ENCODE measurements around the gene ARAF. TPM values are rescaled to one million over a fixed set of nuclear protein-coding genes. Genes with fewer than 3 reads are reported as not detected.

The ARAF gene
- total RNA-seq, 1 donor from 2014 or later = 94.2 TPM

GRCh38 chrX:47563801-47564315 is 2.9 kb downstream of the ARAF start:
- intact Hi-C loops (cut with micrococcal nuclease) = loop anchor here (5.0 to 10.0 kb wide), 3 partner anchors 158 to 463 kb away; no protein-coding TSS in a partner anchor

- intact Hi-C loops (cut with micrococcal nuclease) = loop anchor here (5.0 to 10.0 kb wide), 3 partner anchors 158 to 463 kb away; no protein-coding TSS in a partner anchor
Measured at GRCh38 chrX:47564438-47565085, 3.6 kb downstream of the ARAF start.

GRCh38 chrX:47566841-47567240 is 5.8 kb downstream of the ARAF start:
- intact Hi-C loops (cut with micrococcal nuclease) = loop anchor here (10.0 kb wide), 1 partner anchor 188 kb away; no protein-coding TSS in a partner anchor

GRCh38 chrX:47568656-47569295 is 7.8 kb downstream of the ARAF start:
- intact Hi-C loops (cut with micrococcal nuclease) = loop anchor here (10.0 kb wide), 1 partner anchor 186 kb away; no protein-coding TSS in a partner anchor

GRCh38 chrX:47570794-47571193 is 9.8 kb downstream of the ARAF start:
- intact Hi-C loops (cut with micrococcal nuclease) = no loop called here

GRCh38 chrX:47571215-47571614 is 10.2 kb downstream of the ARAF start:
- intact Hi-C loops (cut with micrococcal nuclease) = no loop called here

- intact Hi-C loops (cut with micrococcal nuclease) = no loop called here
Measured at GRCh38 chrX:47571896-47572295, 10.9 kb downstream of the ARAF start.

- intact Hi-C loops (cut with micrococcal nuclease) = no loop called here
Measured at GRCh38 chrX:47572773-47573340, 11.9 kb downstream of the ARAF start.

- intact Hi-C loops (cut with micrococcal nuclease) = no loop called here
Measured at GRCh38 chrX:47573341-47574075, 12.5 kb downstream of the ARAF start.

- intact Hi-C loops (cut with micrococcal nuclease) = no loop called here
Measured at GRCh38 chrX:47574076-47574546, 13.1 kb downstream of the ARAF start.

GRCh38 chrX:47574547-47575301 is 13.7 kb downstream of the ARAF start:
- intact Hi-C loops (cut with micrococcal nuclease) = no loop called here

GRCh38 chrX:47576021-47576898 is 15.3 kb downstream of the ARAF start:
- intact Hi-C loops (cut with micrococcal nuclease) = no loop called here

- intact Hi-C loops (cut with micrococcal nuclease) = no loop called here
Measured at GRCh38 chrX:47577424-47577823, 16.4 kb downstream of the ARAF start.

GRCh38 chrX:47577901-47578300 is 16.9 kb downstream of the ARAF start:
- intact Hi-C loops (cut with micrococcal nuclease) = no loop called here

- intact Hi-C loops (cut with micrococcal nuclease) = no loop called here
Measured at GRCh38 chrX:47578692-47579091, 17.7 kb downstream of the ARAF start.

- intact Hi-C loops (cut with micrococcal nuclease) = no loop called here
Measured at GRCh38 chrX:47579537-47579936, 18.5 kb downstream of the ARAF start.

GRCh38 chrX:47581731-47582647 is 21.0 kb downstream of the ARAF start, which contains the start of gene TIMP1:
Gene TIMP1, plus strand, starts transcription at chrX:47582436. Its CDS starts 980 bp downstream, at chrX:47583416.
- intact Hi-C loops (cut with micrococcal nuclease) = loop anchor here (1.0 to 5.0 kb wide), 3 partner anchors 21 to 65 kb away; partner anchors contain the start of gene ARAF

- intact Hi-C loops (cut with micrococcal nuclease) = loop anchor here (5.0 kb wide), 2 partner anchors 39 to 64 kb away; no protein-coding TSS in a partner anchor
Measured at GRCh38 chrX:47583240-47583861, 22.3 kb downstream of the ARAF start.
